H1 (cell line): ENCODE results near the gene ITGA5.

Experiments used
- CTCF ChIP-seq, 3 experiments: IDR thresholded peaks; 1 replicate in 2 of 3; 2 replicates in 1 of 3; pipeline versions ENCODE4 v1.5.1 to v1.6.1; 2011; ENCODE audit warnings: low read length in 3 of 3, mild to moderate bottlenecking in 3 of 3, inconsistent platforms in 2 of 3, low read depth in 1 of 3, moderate library complexity in 1 of 3; ENCODE audit not compliant: insufficient read depth in 1 of 3; ENCODE audit errors: control extremely low read depth in 1 of 3
- E2F6 ChIP-seq: IDR thresholded peaks from 2 replicates; pipeline ENCODE4 v1.6.1; 2012; ENCODE audit warnings: inconsistent platforms
- EGR1 ChIP-seq: IDR thresholded peaks from 2 replicates; pipeline ENCODE4 v1.6.1; 2011; ENCODE audit warnings: low read depth, low read length, borderline replicate concordance
- HDAC2 ChIP-seq, 2 experiments: fragments of 300-600 bp in 1 of 2; sonication (generic) in 1 of 2; IDR thresholded peaks; 2 replicates each; pipeline ENCODE4 v1.6.1; 2011 to 2012; ENCODE audit warnings: low read depth in 2 of 2, low read length in 2 of 2, mild to moderate bottlenecking in 2 of 2, moderate library complexity in 2 of 2, borderline replicate concordance in 1 of 2, inconsistent platforms in 1 of 2
- POLR2A ChIP-seq, 2 experiments: IDR thresholded peaks; 1 replicate in 1 of 2; 2 replicates in 1 of 2; pipeline ENCODE4 v1.6.1; 2011; ENCODE audit warnings: low read depth in 2 of 2, low read length in 2 of 2, mild to moderate bottlenecking in 2 of 2; ENCODE audit errors: control extremely low read depth in 1 of 2
- POLR2AphosphoS5 ChIP-seq: IDR thresholded peaks from 2 replicates; pipeline ENCODE4 v1.6.1; 2011; ENCODE audit warnings: low read depth, low read length
- RXRA ChIP-seq: IDR thresholded peaks from 2 replicates; pipeline ENCODE4 v1.6.1; 2011; ENCODE audit warnings: low read depth, mild to moderate bottlenecking, low read length, moderate library complexity; ENCODE audit not compliant: insufficient read depth
- SP1 ChIP-seq: IDR thresholded peaks from 2 replicates; pipeline ENCODE4 v1.6.1; 2011; ENCODE audit warnings: low read depth, low read length
- SRF ChIP-seq: IDR thresholded peaks from 2 replicates; pipeline ENCODE4 v1.6.1; 2011; ENCODE audit warnings: mild to moderate bottlenecking, low read depth, low read length, moderate library complexity

- TF ChIP-seq HDAC2 (IDR thresholded peaks at IDR 0.05; ENCODE audit: borderline replicate concordance in 1 of 2, low read depth in 2 of 2, low read length in 2 of 2) (no peak), POLR2AphosphoS5 (no peak), SRF (no peak), POLR2A (IDR thresholded peaks at IDR 0.05; ENCODE audit: control extremely low read depth in 1 of 2, low read depth in 2 of 2, low read length in 2 of 2) (no peak), CTCF (IDR thresholded peaks at IDR 0.05; ENCODE audit: control extremely low read depth in 1 of 3, insufficient read depth in 1 of 3, low read depth in 1 of 3, low read length in 3 of 3) (no peak), SP1 (no peak), RXRA (no peak), E2F6 (no peak), EGR1 (no peak)
Measured at GRCh38 chr12:54393207-54393609, 25.9 kb downstream of the ITGA5 start.
